HCT116 (cell line): ENCODE data around the gene GPR173. TPM values are rescaled to one million over a fixed set of nuclear protein-coding genes. Genes with fewer than 3 reads are reported as not detected.

Experiments
- ATAC-seq: fragments of 200-7000 bp; cut with Tn5 transposase; 2 replicates; pipeline ENCODE4 v1.9.1; 2020; ENCODE audit warnings: mild to moderate bottlenecking, moderate library complexity
- BruUV-seq: library from RNA; stranded (reverse); fragments of 400-500 nt; replicated peaks from 2 replicates; lab custom pipeline; 2021; lab: Mats Ljungman, UMichigan
- CTCF ChIA-PET: fragments of 300-600 bp; sonication (Branson Sonifier 250); formaldehyde crosslinking; loops from one replicate; lab custom pipeline; 2021; ENCODE audit warnings: antibody characterized with exemption; lab: Charles Lee
- POLR2A ChIA-PET: fragments of 300-600, 350-600 bp; sonication (Branson Sonifier 250); formaldehyde crosslinking; loops from one replicate; lab custom pipeline; 2021; ENCODE audit warnings: antibody characterized with exemption; lab: Charles Lee
- RAD21 ChIA-PET, 2 experiments: fragments of 300-600 bp; sonication (Branson Sonifier 250); formaldehyde crosslinking; loops; one replicate each; lab custom pipeline; 2023; ENCODE audit warnings: low total read pairs in 2 of 2; ENCODE audit not compliant: uncharacterized antibody in 2 of 2, unreplicated experiment in 2 of 2, low non-redundant PET in 1 of 2; lab: Charles Lee
- DNase-seq: peaks from one replicate; pipeline ENCODE4 v3.0.0-alpha.2; 2010; ENCODE audit warnings: low read depth, low spot score
- H2AFZ ChIP-seq: fragments of 200-600 bp; shearing (Covaris generic), sonication (generic); 2 replicates; pipeline ENCODE4 v1.6.1; 2017; ENCODE audit warnings: low read depth, mixed run types, mixed read lengths, antibody characterized with exemption, low read length; ENCODE audit not compliant: poor library complexity, severe bottlenecking
- H3K27ac ChIP-seq: 2 replicates; pipeline ENCODE4 v1.5.1; 2012; ENCODE audit warnings: low read depth, low read length
- H3K27me3 ChIP-seq: fragments of 200-600 bp; sonication (generic); 2 replicates; pipeline ENCODE4 v1.6.1; 2016; ENCODE audit warnings: mixed run types, low read length, mixed read lengths; ENCODE audit not compliant: insufficient read depth
- H3K36me3 ChIP-seq, 2 experiments: fragments of 200-500 bp in 1 of 2; fragments of 200-600 bp in 1 of 2; sonication (Bioruptor generic) in 1 of 2; sonication (generic) in 1 of 2; 2 replicates each; pipeline versions ENCODE4 v1.5.1 to v1.6.1; 2014 to 2016; ENCODE audit warnings: low read length in 2 of 2, inconsistent platforms in 1 of 2, mixed read lengths in 1 of 2, mixed run types in 1 of 2; ENCODE audit not compliant: insufficient read depth in 2 of 2, control insufficient read depth in 1 of 2
- H3K4me1 ChIP-seq, 2 experiments: fragments of 200-600 bp in 1 of 2; sonication (generic) in 1 of 2; 2 replicates each; pipeline versions ENCODE4 v1.5.1 to v1.6.1; 2012 to 2017; ENCODE audit warnings: low read length in 2 of 2, inconsistent platforms in 1 of 2, mild to moderate bottlenecking in 1 of 2, mixed read lengths in 1 of 2, mixed run types in 1 of 2, moderate library complexity in 1 of 2; ENCODE audit not compliant: insufficient read depth in 2 of 2, control insufficient read depth in 1 of 2
- H3K4me2 ChIP-seq: fragments of 200-600 bp; sonication (generic); 2 replicates; pipeline ENCODE4 v1.6.1; 2017; ENCODE audit warnings: mixed run types, low read length, mixed read lengths
- H3K4me3 ChIP-seq, 2 experiments: fragments of 200-600 bp in 1 of 2; sonication (generic) in 1 of 2; replicated peaks in 1 of 2; 2 replicates each; pipeline ENCODE4 v1.5.1; 2011 to 2016; ENCODE audit warnings: low read length in 2 of 2, control low read depth in 1 of 2, low read depth in 1 of 2, mild to moderate bottlenecking in 1 of 2, mixed read lengths in 1 of 2, mixed run types in 1 of 2
- H3K79me2 ChIP-seq: fragments of 200-600 bp; sonication (generic); 2 replicates; pipeline ENCODE4 v1.6.1; 2017; ENCODE audit warnings: mild to moderate bottlenecking, mixed run types, low read length, moderate library complexity, mixed read lengths; ENCODE audit not compliant: insufficient read depth
- H3K9ac ChIP-seq: fragments of 200-600 bp; sonication (generic); 2 replicates; pipeline ENCODE4 v1.6.1; 2016; ENCODE audit warnings: low read length, mixed read lengths
- H3K9me2 ChIP-seq: fragments of 200-600 bp; sonication (generic), shearing (Covaris generic); 2 replicates; pipeline ENCODE4 v1.6.1; 2017; ENCODE audit warnings: mixed run types, mild to moderate bottlenecking, moderate library complexity; ENCODE audit not compliant: insufficient read depth
- H3K9me3 ChIP-seq, 2 experiments: fragments of 200-500 bp in 1 of 2; fragments of 200-600 bp in 1 of 2; sonication (Bioruptor generic) in 1 of 2; sonication (generic) in 1 of 2; 2 replicates each; pipeline ENCODE4 v1.6.1; 2014 to 2017; ENCODE audit warnings: low read length in 2 of 2, mixed read lengths in 2 of 2, inconsistent platforms in 1 of 2, low read depth in 1 of 2, mild to moderate bottlenecking in 1 of 2, mixed run types in 1 of 2, moderate library complexity in 1 of 2; ENCODE audit not compliant: control insufficient read depth in 1 of 2, insufficient read depth in 1 of 2
- H4K20me1 ChIP-seq: fragments of 200-600 bp; sonication (generic), shearing (Covaris generic); 2 replicates; pipeline ENCODE4 v1.6.1; 2017; ENCODE audit warnings: mixed run types, mild to moderate bottlenecking, moderate library complexity; ENCODE audit not compliant: insufficient read depth
- CBX3 ChIP-seq: IDR thresholded peaks from 2 replicates; pipeline ENCODE4 v1.6.1; 2012; ENCODE audit warnings: low read depth
- EZH2 ChIP-seq: fragments of 200-600 bp; sonication (generic); IDR thresholded peaks from 2 replicates; pipeline ENCODE4 v1.6.1; 2017; ENCODE audit warnings: antibody characterized with exemption, mixed run types
- EZH2phosphoT487 ChIP-seq: fragments of 200-600 bp; IDR thresholded peaks from 2 replicates; pipeline ENCODE4 v1.6.1; 2018; ENCODE audit warnings: antibody characterized with exemption, borderline replicate concordance
- REST ChIP-seq: IDR thresholded peaks from 2 replicates; pipeline ENCODE4 v1.6.1; 2012; ENCODE audit warnings: low read depth
- intact Hi-C: fragments of 100-400 bp; cut with micrococcal nuclease; formaldehyde crosslinking; loops from 2 replicates; pipeline ENCODE4 v1.10.0; 2022
- total RNA-seq: library from RNA; stranded (reverse); gene quantifications from one replicate; pipeline ENCODE4 v1.2.1, GENCODE V29; 2021; ENCODE audit not compliant: unreplicated experiment

The GPR173 gene
- total RNA-seq, 1 experiment from 2014 or later = 3.4 TPM

DNA sequence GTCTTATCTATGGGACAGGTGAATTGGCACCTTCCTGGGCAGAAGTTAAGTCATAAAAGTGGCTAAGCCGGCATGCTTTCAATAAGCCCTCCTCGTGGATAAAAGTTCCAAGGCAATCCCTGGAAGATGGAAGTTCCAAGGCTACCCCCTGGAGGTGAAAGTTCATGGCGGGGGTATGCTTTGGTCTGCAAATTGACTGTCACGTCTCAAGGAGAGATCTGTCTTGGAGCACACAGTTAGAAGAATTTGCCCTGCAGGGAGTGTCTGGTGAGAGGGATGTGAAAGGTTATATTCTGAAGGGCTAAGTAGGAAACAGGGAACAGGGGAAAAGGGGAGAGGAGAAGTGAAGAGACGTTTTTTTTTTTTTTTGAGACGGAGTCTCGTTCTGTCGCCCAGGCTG is 26.2 kb upstream of the GPR173 start (continued):
- TF ChIP-seq REST = no peak
- no peak for TF ChIP-seq EZH2phosphoT487

- BruUV-seq = no TSS peak
- no peaks in the 10 kb centered on the region for H3K27me3 ChIP-seq
- no peak overlapping the region for H3K9ac ChIP-seq
- no peaks in the 10 kb centered on the region for H3K36me3 ChIP-seq
- no peak overlapping the region for H3K27ac ChIP-seq
- no peak for TF ChIP-seq EZH2
- H3K4me1 ChIP-seq = no peaks in the 10 kb centered on the region
- POLR2A ChIA-PET = no interaction called here
- H3K4me2 ChIP-seq = no peak overlapping the region
- no peak overlapping the region for H2AFZ ChIP-seq
- intact Hi-C loops = no loop called here
- RAD21 ChIA-PET = no interaction called here
- H3K9me3 ChIP-seq = no peaks in the 10 kb centered on the region
- CTCF ChIA-PET = no interaction called here
- no peaks in the 10 kb centered on the region for H3K9me2 ChIP-seq
- H4K20me1 ChIP-seq = no peaks in the 10 kb centered on the region
- ATAC-seq (no peak), DNase-seq (no peak)
- no peaks in the 10 kb centered on the region for H3K79me2 ChIP-seq
- H3K4me3 ChIP-seq = no peak overlapping the region
Measured at GRCh38 chrX:53028678-53029077, 19.9 kb upstream of the GPR173 start.

DNA sequence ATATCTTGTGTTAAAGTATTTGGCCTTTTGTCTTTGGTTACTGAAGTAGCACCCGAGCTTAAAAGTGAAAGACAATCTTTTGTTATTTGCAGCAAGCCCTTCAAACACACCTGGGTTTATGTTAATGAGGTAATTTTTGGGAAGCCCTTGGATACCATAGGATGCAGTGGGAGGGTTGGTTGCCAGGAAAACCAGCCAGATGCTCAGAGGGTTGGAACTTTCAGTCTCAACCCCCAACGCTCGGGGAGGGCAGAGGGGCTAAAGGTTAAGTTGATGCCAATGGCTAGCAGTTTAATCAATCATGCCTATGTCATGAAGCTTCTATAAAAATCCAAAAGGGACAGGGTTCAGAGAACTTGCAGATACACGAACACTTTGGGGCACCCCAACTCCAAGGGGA is 17.2 kb upstream of the GPR173 start:
- DNase-seq = no peak
- no peaks in the 10 kb centered on the region for H3K79me2 ChIP-seq
- no peak for TF ChIP-seq CBX3
- TF ChIP-seq, all 23 proteins: peak for 0
- H3K9ac ChIP-seq = no peak overlapping the region
- no peak overlapping the region for H3K4me2 ChIP-seq
- H3K27me3 ChIP-seq = no peaks in the 10 kb centered on the region
- ChIA-PET CTCF (no interaction called here), POLR2A (no interaction called here), RAD21 (no interaction called here)
- no peaks in the 10 kb centered on the region for H3K36me3 ChIP-seq
- H3K9me2 ChIP-seq = no peaks in the 10 kb centered on the region
- H3K4me3 ChIP-seq = no peak overlapping the region
- BruUV-seq = no TSS peak
- no peak overlapping the region for H3K27ac ChIP-seq
- no peak for ATAC-seq
- H4K20me1 ChIP-seq = no peaks in the 10 kb centered on the region
- no peak overlapping the region for H2AFZ ChIP-seq
- no peaks in the 10 kb centered on the region for H3K9me3 ChIP-seq
- H3K4me1 ChIP-seq = no peaks in the 10 kb centered on the region
- intact Hi-C loops = no loop called here
